HEK293T (cell line): ENCODE data around the gene SUN5.
"Not testable (repeated sequence)": the region's sequence is repeated elsewhere in the genome, so short reads cannot be mapped to it uniquely, and the experiment has no call there.

Experiments
- CTCF ChIA-PET: fragments of 350-600 bp; formaldehyde crosslinking; extraction: SDS; loops from one replicate; lab custom pipeline; 2021; ENCODE audit warnings: antibody characterized with exemption, inconsistent platforms; lab: Yijun Ruan, JAX
- POLR2A ChIA-PET: fragments of 350-600 bp; formaldehyde crosslinking; extraction: SDS; loops from one replicate; lab custom pipeline; 2020; ENCODE audit warnings: antibody characterized with exemption, inconsistent platforms; lab: Yijun Ruan, JAX
- DNase-seq: peaks from one replicate; pipeline ENCODE4 v3.0.0; 2012; ENCODE audit warnings: mixed read lengths; ENCODE audit errors: extremely low spot score
- ARNT ChIP-seq: fragments of 450-650 bp; IDR thresholded peaks from 2 replicates; pipeline ENCODE4 v1.6.1; 2017; ENCODE audit warnings: mild to moderate bottlenecking
- BHLHE40 ChIP-seq: fragments of 450-650 bp; IDR thresholded peaks from 2 replicates; pipeline ENCODE4 v1.6.1; 2016; ENCODE audit warnings: mild to moderate bottlenecking, moderate library complexity, borderline replicate concordance
- CTBP1 ChIP-seq: fragments of 450-650 bp; IDR thresholded peaks from 2 replicates; pipeline ENCODE4 v1.6.1; 2016; ENCODE audit warnings: borderline replicate concordance
- ELF4 ChIP-seq: fragments of 450-650 bp; IDR thresholded peaks from 2 replicates; pipeline ENCODE4 v1.6.1; 2017; ENCODE audit warnings: antibody characterized with exemption
- FOXA1 ChIP-seq: fragments of 450-650 bp; IDR thresholded peaks from 2 replicates; pipeline ENCODE4 v1.6.1; 2016; ENCODE audit warnings: mild to moderate bottlenecking
- FOXK2 ChIP-seq: fragments of 450-650 bp; IDR thresholded peaks from 2 replicates; pipeline ENCODE4 v1.6.1; 2016; ENCODE audit warnings: mild to moderate bottlenecking
- FOXM1 ChIP-seq: fragments of 450-650 bp; IDR thresholded peaks from 2 replicates; pipeline ENCODE4 v1.6.1; 2017; ENCODE audit warnings: mild to moderate bottlenecking, borderline replicate concordance
- HDGF ChIP-seq: fragments of 450-650 bp; IDR thresholded peaks from 2 replicates; pipeline ENCODE4 v1.6.1; 2017; ENCODE audit warnings: antibody characterized with exemption, borderline replicate concordance
- L3MBTL2 ChIP-seq: fragments of 450-650 bp; conservative IDR thresholded peaks from 2 replicates; pipeline ENCODE4 v1.6.1; 2016; ENCODE audit warnings: mild to moderate bottlenecking
- LEF1 ChIP-seq: fragments of 450-650 bp; IDR thresholded peaks from 2 replicates; pipeline ENCODE4 v1.6.1; 2017; ENCODE audit warnings: mild to moderate bottlenecking, borderline replicate concordance
- NFRKB ChIP-seq: fragments of 450-650 bp; IDR thresholded peaks from 2 replicates; pipeline ENCODE4 v1.6.1; 2016; ENCODE audit warnings: mild to moderate bottlenecking, moderate library complexity
- SP1 ChIP-seq: fragments of 450-650 bp; IDR thresholded peaks from 2 replicates; pipeline ENCODE4 v1.6.1; 2017
- SUZ12 ChIP-seq: fragments of 450-650 bp; IDR thresholded peaks from 2 replicates; pipeline ENCODE4 v1.6.1; 2016; ENCODE audit warnings: mild to moderate bottlenecking
- TARDBP ChIP-seq: fragments of 450-650 bp; IDR thresholded peaks from 2 replicates; pipeline ENCODE4 v1.6.1; 2016
- ZNF384 ChIP-seq: fragments of 450-650 bp; IDR thresholded peaks from 2 replicates; pipeline ENCODE4 v1.6.1; 2016
- TF ChIP-seq, protein P1 (sequence below): fragments of 450-650 bp; IDR thresholded peaks from 2 replicates; pipeline ENCODE4 v1.6.1; 2016

The SUN5 gene

GRCh38 chr20:32979201-32979998 is 24.8 kb downstream of the SUN5 start:
- CTCF ChIA-PET = no interaction called here
- POLR2A ChIA-PET = no interaction called here
- DNase-seq = no peak
- no peak for TF ChIP-seq FOXK2
- TF ChIP-seq ELF4 = no peak
- TF ChIP-seq CTBP1 = no peak
- TF ChIP-seq SP1 = no peak
- no peak for TF ChIP-seq SUZ12
- TF ChIP-seq L3MBTL2 = no peak
- no peak for TF ChIP-seq NFRKB
- no peak for TF ChIP-seq LEF1
- TF ChIP-seq, protein P1, sequence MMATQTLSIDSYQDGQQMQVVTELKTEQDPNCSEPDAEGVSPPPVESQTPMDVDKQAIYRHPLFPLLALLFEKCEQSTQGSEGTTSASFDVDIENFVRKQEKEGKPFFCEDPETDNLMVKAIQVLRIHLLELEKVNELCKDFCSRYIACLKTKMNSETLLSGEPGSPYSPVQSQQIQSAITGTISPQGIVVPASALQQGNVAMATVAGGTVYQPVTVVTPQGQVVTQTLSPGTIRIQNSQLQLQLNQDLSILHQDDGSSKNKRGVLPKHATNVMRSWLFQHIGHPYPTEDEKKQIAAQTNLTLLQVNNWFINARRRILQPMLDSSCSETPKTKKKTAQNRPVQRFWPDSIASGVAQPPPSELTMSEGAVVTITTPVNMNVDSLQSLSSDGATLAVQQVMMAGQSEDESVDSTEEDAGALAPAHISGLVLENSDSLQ = no peak
- no peak for TF ChIP-seq HDGF
- no peak for TF ChIP-seq FOXM1
- no peak for TF ChIP-seq ZNF384
- no peak for TF ChIP-seq BHLHE40
- TF ChIP-seq FOXA1 = no peak
- TF ChIP-seq ARNT = no peak
- no peak for TF ChIP-seq TARDBP

GRCh38 chr20:32978009-32978335 is 26.3 kb downstream of the SUN5 start:
- DNase-seq = no peak
- CTCF ChIA-PET = no interaction called here
- POLR2A ChIA-PET = no interaction called here
- no peak for TF ChIP-seq ELF4
- no peak for TF ChIP-seq SP1
- no peak for TF ChIP-seq FOXK2
- TF ChIP-seq SUZ12 = no peak
- TF ChIP-seq, protein P1 = no peak
- no peak for TF ChIP-seq TARDBP
- TF ChIP-seq FOXM1 = no peak
- no peak for TF ChIP-seq HDGF

DNA sequence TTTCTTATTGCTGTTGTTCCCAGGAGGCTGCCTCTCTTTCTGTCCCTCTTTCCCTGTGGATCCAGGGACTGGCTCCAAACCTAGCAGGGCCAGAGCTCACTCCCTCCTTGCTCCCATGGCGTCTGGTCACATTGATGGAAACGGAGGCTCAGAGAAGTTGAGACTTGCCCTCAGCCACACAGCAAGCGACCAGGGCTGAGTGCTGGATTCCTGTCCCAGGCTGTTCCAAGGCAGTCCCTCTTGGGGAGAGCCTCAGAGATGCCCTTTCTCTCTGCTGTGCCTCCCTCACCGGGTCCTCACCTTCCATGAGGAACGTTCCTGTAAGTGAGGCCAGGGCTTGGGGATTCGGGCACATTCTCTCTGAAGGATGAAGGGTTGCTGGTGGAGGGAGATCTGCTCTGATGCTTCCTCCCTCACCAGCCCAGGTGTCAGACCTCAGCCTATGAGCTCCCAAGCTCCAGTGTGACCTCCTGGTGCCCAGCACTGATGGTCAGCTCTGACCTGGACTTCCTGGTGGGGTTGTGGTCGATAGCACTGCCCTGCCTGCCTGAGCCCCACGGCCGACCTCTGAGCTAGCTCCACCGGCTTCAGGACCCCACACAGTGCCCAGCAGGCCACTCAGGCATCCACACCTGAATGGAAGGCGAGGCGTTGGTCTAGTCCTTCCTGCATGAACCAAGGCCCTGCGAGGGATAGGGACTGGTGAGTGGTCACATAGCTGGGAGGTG is 26.8 kb downstream of the SUN5 start:
- ChIA-PET CTCF (no interaction called here), POLR2A (no interaction called here)
- no peak for TF ChIP-seq CTBP1
- TF ChIP-seq, protein P1 = no peak
- TF ChIP-seq SP1 = no peak
- TF ChIP-seq FOXM1 = no peak
- no peak for DNase-seq

- POLR2A ChIA-PET = no interaction called here
- CTCF ChIA-PET = no interaction called here
- TF ChIP-seq ELF4 (no peak), TARDBP (no peak), BHLHE40 (no peak), HDGF (no peak), FOXA1 (no peak), SP1 (no peak), FOXK2 (no peak), FOXM1 (no peak), L3MBTL2 (no peak), LEF1 (no peak), SUZ12 (no peak), ARNT (no peak), CTBP1 (no peak), ZNF384 (no peak), NFRKB (no peak)
- TF ChIP-seq, protein P1 = no peak
- no peak for DNase-seq
These were observed 27.5 kb downstream of the SUN5 start for GRCh38 chr20:32976746-32977145.

DNA sequence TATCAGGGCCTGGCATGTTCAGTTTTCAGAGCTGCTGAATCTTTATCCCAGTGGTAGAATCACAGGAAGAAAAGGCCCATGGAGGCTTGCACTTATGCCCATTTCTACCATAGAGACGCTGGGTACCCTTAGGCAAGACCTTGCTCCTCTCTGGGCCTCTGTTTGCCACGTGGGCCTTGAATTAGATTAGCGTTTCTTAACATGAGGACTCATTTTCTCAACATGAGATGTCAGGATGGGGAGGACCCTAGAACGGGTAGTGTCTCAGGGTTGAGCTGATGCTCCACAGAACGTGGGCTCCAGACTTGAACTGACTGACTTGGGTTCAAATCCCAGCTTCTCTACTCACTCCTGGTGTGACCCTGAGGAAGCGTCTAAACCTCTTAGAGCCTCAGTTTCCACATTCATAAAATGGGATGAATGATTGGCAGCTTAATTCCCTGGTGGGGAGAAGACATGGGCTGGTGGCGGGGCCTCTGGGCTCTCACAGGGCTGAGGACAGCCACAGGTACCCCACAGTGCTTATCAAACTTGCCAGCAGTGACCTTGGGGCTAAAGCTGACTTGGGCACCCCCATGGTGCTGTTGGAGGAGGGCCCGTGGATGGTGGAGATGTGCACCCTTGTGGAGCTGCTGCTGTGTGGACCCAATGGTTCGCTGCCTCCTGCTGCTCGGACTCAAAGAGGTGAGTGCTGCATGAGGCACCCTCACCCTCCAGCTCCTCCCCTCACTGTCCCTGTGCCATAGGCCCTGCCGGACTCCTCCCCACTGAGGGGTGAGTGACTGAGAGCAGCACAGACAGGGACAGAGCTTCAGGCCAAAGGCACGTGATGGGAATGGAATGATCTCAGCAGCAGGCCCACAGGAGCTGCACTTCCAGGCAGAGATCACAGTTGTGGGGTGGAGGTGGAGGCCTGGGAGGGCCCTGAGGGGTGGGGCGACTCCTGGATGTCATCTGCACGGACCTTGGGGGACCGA is 28.2 kb downstream of the SUN5 start:
- TF ChIP-seq ELF4 (no peak), ARNT (no peak), L3MBTL2 (no peak), NFRKB (no peak), TARDBP (no peak), LEF1 (no peak), HDGF (no peak), SUZ12 (no peak), SP1 (no peak), BHLHE40 (no peak), FOXK2 (no peak), FOXM1 (no peak), CTBP1 (no peak), ZNF384 (no peak), FOXA1 (no peak)
- TF ChIP-seq, protein P1 = no peak
- POLR2A ChIA-PET = no interaction called here
- DNase-seq = no peak
- CTCF ChIA-PET = no interaction called here

GRCh38 chr20:32975121-32975520 is 29.1 kb downstream of the SUN5 start:
- DNase-seq, CTCF ChIA-PET, POLR2A ChIA-PET: not testable (repeated sequence)

- DNase-seq, POLR2A ChIA-PET, CTCF ChIA-PET: not testable (repeated sequence)
These were observed 29.8 kb downstream of the SUN5 start for GRCh38 chr20:32974204-32975064.
